SK-N-SH (cell line): ENCODE measurements around the gene SLIT1. TPM values are rescaled to one million over a fixed set of nuclear protein-coding genes. Genes with fewer than 3 reads are reported as not detected.

ENCODE experiments used
- CTCF ChIA-PET: fragments of 300-600, 350-600 bp; formaldehyde crosslinking; extraction: SDS; loops from one replicate; lab custom pipeline; 2021; lab: Yijun Ruan, JAX
- POLR2A ChIA-PET: fragments of 350-600 bp; sonication (Branson Sonifier 250); formaldehyde crosslinking; extraction: SDS; loops from one replicate; lab custom pipeline; 2020; ENCODE audit warnings: antibody characterized with exemption, inconsistent platforms; lab: Yijun Ruan, JAX
- DNase-seq: peaks from one replicate; pipeline ENCODE4 v3.0.0; 2012
- H2AFZ ChIP-seq: fragments of 200-600 bp; sonication (generic); 2 replicates; pipeline ENCODE4 v1.8.1; 2016; ENCODE audit warnings: antibody characterized with exemption, mild to moderate bottlenecking, low read depth
- H3F3A ChIP-seq: fragments of 200-600 bp; sonication (generic); replicated peaks from 2 replicates; pipeline ENCODE3; 2016; ENCODE audit warnings: antibody characterized with exemption, mild to moderate bottlenecking; ENCODE audit not compliant: insufficient read depth
- H3K27ac ChIP-seq, 2 experiments: fragments of 200-500 bp in 1 of 2; fragments of 200-600 bp in 1 of 2; sonication (Bioruptor generic) in 1 of 2; sonication (generic), shearing (Covaris generic) in 1 of 2; 2 replicates each; pipeline versions ENCODE4 v1.5.1 to v1.6.1; 2014 to 2016; ENCODE audit warnings: low read depth in 2 of 2, inconsistent platforms in 1 of 2, low read length in 1 of 2, mild to moderate bottlenecking in 1 of 2, mixed read lengths in 1 of 2
- H3K27me3 ChIP-seq: fragments of 200-600 bp; sonication (generic), shearing (Covaris generic); 2 replicates; pipeline ENCODE4 v1.6.1; 2016; ENCODE audit warnings: mixed run types; ENCODE audit not compliant: insufficient read depth
- H3K36me3 ChIP-seq, 2 experiments: fragments of 200-500 bp in 1 of 2; fragments of 200-600 bp in 1 of 2; sonication (Bioruptor generic) in 1 of 2; sonication (generic) in 1 of 2; replicated peaks in 1 of 2; 2 replicates each; pipeline versions ENCODE3 to v1.5.1; 2014 to 2016; ENCODE audit warnings: low read length in 1 of 2, mild to moderate bottlenecking in 1 of 2; ENCODE audit not compliant: insufficient read depth in 2 of 2, control insufficient read depth in 1 of 2
- H3K4me1 ChIP-seq, 2 experiments: fragments of 200-500 bp in 1 of 2; fragments of 200-600 bp in 1 of 2; sonication (Bioruptor generic) in 1 of 2; sonication (generic), shearing (Covaris generic) in 1 of 2; 2 replicates each; pipeline versions ENCODE4 v1.5.1 to v1.6.1; 2014 to 2016; ENCODE audit warnings: low read depth in 1 of 2, low read length in 1 of 2, mixed run types in 1 of 2; ENCODE audit not compliant: insufficient read depth in 2 of 2, control insufficient read depth in 1 of 2
- H3K4me2 ChIP-seq: fragments of 200-600 bp; sonication (generic), shearing (Covaris generic); 2 replicates; pipeline ENCODE4 v1.6.1; 2017; ENCODE audit warnings: mixed run types
- H3K4me3 ChIP-seq, 2 experiments: fragments of 200-500 bp in 1 of 2; fragments of 200-600 bp in 1 of 2; sonication (Bioruptor generic) in 1 of 2; sonication (generic), shearing (Covaris generic) in 1 of 2; 2 replicates each; pipeline versions ENCODE4 v1.5.1 to v1.8.1; 2014 to 2016; ENCODE audit warnings: low read depth in 2 of 2, inconsistent platforms in 1 of 2, low read length in 1 of 2, mild to moderate bottlenecking in 1 of 2, mixed read lengths in 1 of 2, moderate library complexity in 1 of 2
- H3K79me2 ChIP-seq: fragments of 200-600 bp; sonication (generic); 2 replicates; pipeline ENCODE4 v1.8.1; 2017; ENCODE audit warnings: mild to moderate bottlenecking; ENCODE audit not compliant: insufficient read depth
- H3K9ac ChIP-seq: fragments of 200-600 bp; sonication (generic); 2 replicates; pipeline ENCODE4 v1.6.1; 2017; ENCODE audit warnings: mixed run types
- H3K9me2 ChIP-seq: fragments of 200-600 bp; sonication (generic); 2 replicates; pipeline ENCODE4 v1.6.1; 2017; ENCODE audit warnings: mixed run types
- H3K9me3 ChIP-seq: fragments of 200-600 bp; sonication (generic); 2 replicates; pipeline ENCODE4 v1.6.1; 2017; ENCODE audit warnings: mixed run types, mild to moderate bottlenecking, moderate library complexity
- H4K20me1 ChIP-seq: fragments of 200-600 bp; sonication (generic); 2 replicates; pipeline ENCODE4 v1.6.1; 2017; ENCODE audit warnings: mild to moderate bottlenecking, mixed run types; ENCODE audit not compliant: insufficient read depth
- ELF1 ChIP-seq: IDR thresholded peaks from 2 replicates; pipeline ENCODE4 v1.4.0; 2012
- EP300 ChIP-seq, 2 experiments: IDR thresholded peaks; 2 replicates each; pipeline versions ENCODE4 v1.4.0 to v1.6.1; 2012; ENCODE audit warnings: borderline replicate concordance in 1 of 2, low read depth in 1 of 2, low read length in 1 of 2
- MXI1 ChIP-seq: IDR thresholded peaks from 2 replicates; pipeline ENCODE4 v1.6.1; 2012; ENCODE audit warnings: mild to moderate bottlenecking, low read depth, low read length, improper control_type of control experiment
- NRF1 ChIP-seq: IDR thresholded peaks from 2 replicates; pipeline ENCODE4 v1.6.1; 2012; ENCODE audit warnings: low read depth, mild to moderate bottlenecking, low read length
- RFX5 ChIP-seq: IDR thresholded peaks from 2 replicates; pipeline ENCODE4 v1.6.1; 2012; ENCODE audit warnings: mild to moderate bottlenecking, improper control_type of control experiment, low read length
- SIN3A ChIP-seq: IDR thresholded peaks from 2 replicates; pipeline ENCODE4 v1.6.1; 2012; ENCODE audit warnings: low read depth, mild to moderate bottlenecking, low read length, moderate library complexity, borderline replicate concordance
- TCF12 ChIP-seq: IDR thresholded peaks from 2 replicates; pipeline ENCODE4 v1.4.0; 2012
- YY1 ChIP-seq: IDR thresholded peaks from 2 replicates; pipeline ENCODE4 v1.4.0; 2012; ENCODE audit warnings: low read depth, mild to moderate bottlenecking
- WGBS: methylation state at CpG from one replicate; pipeline ENCODE4 v1.1.6; 2017; ENCODE audit warnings: low lambda C conversion rate; 5-methylcytosine and 5-hydroxymethylcytosine counted together
- polyA plus RNA-seq, 3 experiments: library from polyadenylated mRNA; depleted of rRNA; stranded (reverse); fragments of >200 nt; gene quantifications; 2 replicates each; pipeline ENCODE4 v1.2.3, GENCODE V29; 2012
- TF ChIP-seq, protein P1 (sequence below): IDR thresholded peaks from 2 replicates; pipeline ENCODE4; 2012
- TF ChIP-seq, protein P2 (sequence below): IDR thresholded peaks from 2 replicates; pipeline ENCODE4 v1.4.0; 2012; ENCODE audit warnings: low read depth, borderline replicate concordance
- TF ChIP-seq, protein P3 (sequence below): fragments of 200-600 bp; sonication (generic); IDR thresholded peaks from 2 replicates; pipeline ENCODE4 v1.6.1; 2017; ENCODE audit warnings: antibody characterized with exemption, mild to moderate bottlenecking, moderate library complexity
- TF ChIP-seq, protein P4 (sequence below): IDR thresholded peaks from 2 replicates; pipeline ENCODE4 v1.4.0; 2012; ENCODE audit warnings: low read depth
- TF ChIP-seq, protein P5 (sequence below): fragments of 150-350 bp; IDR thresholded peaks from 2 replicates; pipeline ENCODE4 v1.6.1; 2016; ENCODE audit warnings: mild to moderate bottlenecking, low read depth, low read length

Gene SLIT1
- polyA plus RNA-seq, 1 of the 3 experiments (the other 2 are of a cell fraction), result 0.05 TPM

DNA sequence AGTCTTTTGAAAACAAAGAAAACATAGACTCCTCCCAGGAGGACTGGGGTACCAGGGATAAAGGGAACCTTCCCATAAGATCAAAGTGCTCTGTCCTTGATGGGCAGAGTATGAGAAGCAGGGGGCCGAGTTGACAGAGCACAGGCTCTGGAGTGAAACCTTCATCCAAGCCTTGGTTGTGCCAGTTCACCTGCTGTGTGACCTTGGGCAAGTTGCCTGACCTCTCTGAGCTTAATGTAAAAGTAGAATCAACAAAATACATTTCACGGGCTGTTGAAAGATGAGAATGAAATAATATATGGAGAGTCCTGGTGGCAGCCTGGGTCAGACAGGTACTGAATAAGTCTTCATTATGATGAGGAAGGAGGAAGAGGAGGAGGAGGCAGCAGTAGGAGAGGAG is 69.9 kb downstream of the SLIT1 start (continued):
- TF ChIP-seq, protein P1, sequence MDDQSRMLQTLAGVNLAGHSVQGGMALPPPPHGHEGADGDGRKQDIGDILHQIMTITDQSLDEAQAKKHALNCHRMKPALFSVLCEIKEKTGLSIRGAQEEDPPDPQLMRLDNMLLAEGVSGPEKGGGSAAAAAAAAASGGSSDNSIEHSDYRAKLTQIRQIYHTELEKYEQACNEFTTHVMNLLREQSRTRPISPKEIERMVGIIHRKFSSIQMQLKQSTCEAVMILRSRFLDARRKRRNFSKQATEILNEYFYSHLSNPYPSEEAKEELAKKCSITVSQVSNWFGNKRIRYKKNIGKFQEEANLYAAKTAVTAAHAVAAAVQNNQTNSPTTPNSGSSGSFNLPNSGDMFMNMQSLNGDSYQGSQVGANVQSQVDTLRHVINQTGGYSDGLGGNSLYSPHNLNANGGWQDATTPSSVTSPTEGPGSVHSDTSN, result no peak
- TF ChIP-seq MXI1 (no peak), NRF1 (no peak), RFX5 (no peak), YY1 (no peak)

DNA sequence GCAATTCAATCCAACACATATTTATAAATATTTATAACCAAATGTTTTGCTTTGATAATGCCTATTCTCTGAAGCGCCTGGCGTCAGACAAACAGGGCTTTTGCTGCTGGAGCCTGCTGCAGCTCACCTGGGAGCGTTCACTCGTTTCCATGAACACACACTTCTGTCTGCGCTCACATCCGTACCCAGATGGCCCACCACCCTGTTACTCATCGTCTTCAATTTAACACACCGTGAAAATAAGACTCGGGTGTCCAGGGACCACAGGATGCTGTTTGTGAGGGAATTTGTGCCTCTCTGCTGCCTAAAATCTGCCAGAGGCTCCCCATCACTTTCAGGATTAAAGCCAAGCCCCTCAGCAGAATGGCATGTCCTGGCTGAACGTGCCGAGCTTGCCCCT is 74.1 kb downstream of the SLIT1 start:
- peaks cover 6% of the 10 kb centered on the region for H3K27me3 ChIP-seq
- H3K9me2 ChIP-seq, result no peaks in the 10 kb centered on the region
- H3K79me2 ChIP-seq, result no peaks in the 10 kb centered on the region
- no peaks in the 10 kb centered on the region for H4K20me1 ChIP-seq
- H3K9ac ChIP-seq, result no peak overlapping the region
- no peak overlapping the region for H3K4me3 ChIP-seq
- no peak overlapping the region for H2AFZ ChIP-seq
- no peak for TF ChIP-seq EP300 (IDR thresholded peaks at IDR 0.05; ENCODE audit: borderline replicate concordance in 1 of 2, low read depth in 1 of 2, low read length in 1 of 2)
- no peak for TF ChIP-seq SIN3A
- TF ChIP-seq, protein P2, sequence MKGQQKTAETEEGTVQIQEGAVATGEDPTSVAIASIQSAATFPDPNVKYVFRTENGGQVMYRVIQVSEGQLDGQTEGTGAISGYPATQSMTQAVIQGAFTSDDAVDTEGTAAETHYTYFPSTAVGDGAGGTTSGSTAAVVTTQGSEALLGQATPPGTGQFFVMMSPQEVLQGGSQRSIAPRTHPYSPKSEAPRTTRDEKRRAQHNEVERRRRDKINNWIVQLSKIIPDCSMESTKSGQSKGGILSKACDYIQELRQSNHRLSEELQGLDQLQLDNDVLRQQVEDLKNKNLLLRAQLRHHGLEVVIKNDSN, result no peak
- TF ChIP-seq YY1, result no peak
- TF ChIP-seq TCF12, result no peak
- TF ChIP-seq, protein P3, sequence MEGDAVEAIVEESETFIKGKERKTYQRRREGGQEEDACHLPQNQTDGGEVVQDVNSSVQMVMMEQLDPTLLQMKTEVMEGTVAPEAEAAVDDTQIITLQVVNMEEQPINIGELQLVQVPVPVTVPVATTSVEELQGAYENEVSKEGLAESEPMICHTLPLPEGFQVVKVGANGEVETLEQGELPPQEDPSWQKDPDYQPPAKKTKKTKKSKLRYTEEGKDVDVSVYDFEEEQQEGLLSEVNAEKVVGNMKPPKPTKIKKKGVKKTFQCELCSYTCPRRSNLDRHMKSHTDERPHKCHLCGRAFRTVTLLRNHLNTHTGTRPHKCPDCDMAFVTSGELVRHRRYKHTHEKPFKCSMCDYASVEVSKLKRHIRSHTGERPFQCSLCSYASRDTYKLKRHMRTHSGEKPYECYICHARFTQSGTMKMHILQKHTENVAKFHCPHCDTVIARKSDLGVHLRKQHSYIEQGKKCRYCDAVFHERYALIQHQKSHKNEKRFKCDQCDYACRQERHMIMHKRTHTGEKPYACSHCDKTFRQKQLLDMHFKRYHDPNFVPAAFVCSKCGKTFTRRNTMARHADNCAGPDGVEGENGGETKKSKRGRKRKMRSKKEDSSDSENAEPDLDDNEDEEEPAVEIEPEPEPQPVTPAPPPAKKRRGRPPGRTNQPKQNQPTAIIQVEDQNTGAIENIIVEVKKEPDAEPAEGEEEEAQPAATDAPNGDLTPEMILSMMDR, result no peak
- TF ChIP-seq ELF1, result no peak
- TF ChIP-seq, protein P4, sequence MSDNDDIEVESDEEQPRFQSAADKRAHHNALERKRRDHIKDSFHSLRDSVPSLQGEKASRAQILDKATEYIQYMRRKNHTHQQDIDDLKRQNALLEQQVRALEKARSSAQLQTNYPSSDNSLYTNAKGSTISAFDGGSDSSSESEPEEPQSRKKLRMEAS, result no peak
- TF ChIP-seq, protein P5, sequence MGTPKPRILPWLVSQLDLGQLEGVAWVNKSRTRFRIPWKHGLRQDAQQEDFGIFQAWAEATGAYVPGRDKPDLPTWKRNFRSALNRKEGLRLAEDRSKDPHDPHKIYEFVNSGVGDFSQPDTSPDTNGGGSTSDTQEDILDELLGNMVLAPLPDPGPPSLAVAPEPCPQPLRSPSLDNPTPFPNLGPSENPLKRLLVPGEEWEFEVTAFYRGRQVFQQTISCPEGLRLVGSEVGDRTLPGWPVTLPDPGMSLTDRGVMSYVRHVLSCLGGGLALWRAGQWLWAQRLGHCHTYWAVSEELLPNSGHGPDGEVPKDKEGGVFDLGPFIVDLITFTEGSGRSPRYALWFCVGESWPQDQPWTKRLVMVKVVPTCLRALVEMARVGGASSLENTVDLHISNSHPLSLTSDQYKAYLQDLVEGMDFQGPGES, result no peak
- no peak overlapping the region for H3K4me2 ChIP-seq
- ChIA-PET POLR2A (no interaction called here), CTCF (interaction anchor here (1.0 to 3.3 kb wide), 2 partner anchors 20 to 38 kb away, joined by 4 to 14 read pairs; no protein-coding TSS in a partner anchor)
- no peaks in the 10 kb centered on the region for H3K36me3 ChIP-seq
- no peaks in the 10 kb centered on the region for H3F3A ChIP-seq
- no peaks in the 10 kb centered on the region for H3K9me3 ChIP-seq
- 40% methylated on average over 11 of the region's 11 CpGs for WGBS
- DNase-seq, result no peak
- peaks cover 0 to 10% of the 10 kb centered on the region in 2 experiments; a peak in 1 of 4 replicates for H3K4me1 ChIP-seq
- H3K27ac ChIP-seq, result no peak overlapping the region
